Airway epithelial cell (primary cell): ENCODE measurements around the gene ODF2L. TPM values are rescaled to one million over a fixed set of nuclear protein-coding genes. Genes with fewer than 3 reads are reported as not detected.

Experiments used
- total RNA-seq: library from RNA; depleted of rRNA; stranded (reverse); fragments of >200 nt; gene quantifications from 2 replicates; pipeline ENCODE4 v1.2.3, GENCODE V29; 2015

The ODF2L gene
- 12.9 and 15.5 TPM in 2 replicates for total RNA-seq

DNA sequence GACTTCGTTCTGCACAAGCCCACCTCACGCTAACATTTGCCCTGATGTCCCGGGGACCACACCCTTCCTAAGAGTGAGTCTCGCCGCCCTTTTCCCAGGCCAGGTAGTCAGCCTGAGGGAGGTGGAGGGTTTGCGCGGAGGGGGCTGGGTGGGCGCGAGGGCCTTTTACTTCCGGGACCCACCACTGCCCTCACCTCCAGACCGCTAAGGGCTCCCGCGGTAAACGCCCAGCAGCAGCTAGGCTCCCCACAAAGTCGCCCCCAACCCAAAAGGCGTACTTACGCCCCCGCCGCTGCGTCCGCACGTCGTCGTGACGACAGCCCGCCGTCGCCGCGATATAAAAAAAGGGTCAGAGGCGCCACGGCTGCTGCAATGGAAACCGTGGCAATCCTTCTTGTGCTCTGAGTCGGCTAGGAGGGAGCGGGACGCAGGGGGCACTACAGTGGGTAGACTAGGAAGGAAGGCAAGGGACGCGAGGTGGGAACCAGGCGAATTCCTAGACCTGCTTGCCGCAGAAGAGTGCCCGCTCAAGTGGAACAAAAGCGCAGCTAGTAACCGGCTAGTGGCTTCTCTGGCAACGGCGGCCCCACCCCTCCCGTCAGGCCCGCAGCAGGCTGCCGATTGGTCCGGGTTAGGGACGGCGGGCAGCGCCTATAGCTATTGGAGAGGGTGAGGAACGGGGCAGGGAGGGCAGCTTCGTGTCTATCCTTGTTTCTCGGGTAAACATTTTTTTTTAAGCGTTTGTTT, at the start of gene ODF2L:
Gene ODF2L (minus strand): TSS at position 573 of the 747 bp plus-strand sequence. CDS start 9,296 bp downstream, outside the sequence.

DNA sequence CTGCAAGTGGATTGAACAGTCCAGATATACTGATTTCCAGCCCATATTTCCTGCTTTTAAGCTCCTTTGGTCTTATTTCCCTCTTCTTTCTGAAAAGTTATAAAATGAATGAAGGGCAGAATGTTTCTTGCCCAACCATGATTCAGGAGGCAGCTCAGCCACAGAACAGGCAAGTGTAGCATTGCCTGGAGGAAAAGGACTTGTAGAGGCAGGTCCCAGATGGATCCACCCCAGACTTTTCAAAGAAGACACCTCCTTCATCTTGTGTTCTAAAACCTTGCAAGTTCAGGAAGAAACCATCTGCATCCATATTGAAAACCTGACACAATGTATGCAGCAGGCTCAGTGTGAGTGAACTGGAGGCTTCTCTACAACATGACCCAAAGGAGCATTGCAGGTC, 27.8 kb upstream of the ODF2L start, which contains the start of gene CLCA2:
Gene CLCA2 (plus strand): TSS at position 299 of the 400 bp plus-strand sequence. CDS start 77 bp downstream, at position 376.

Other genes with a start within 250 kb of the ODF2L start
- not detected in 2 replicates for gene COL24A1, start 239.6 kb downstream of the ODF2L start, total RNA-seq
- gene CLCA2, start 27.8 kb upstream of the ODF2L start, total RNA-seq, result 98.8 and 141 TPM in 2 replicates
- gene CLCA1, start 72.6 kb upstream of the ODF2L start, total RNA-seq, result 0.14 TPM in 1 of 2 replicates, not detected in the other
- gene CLCA4, start 150.8 kb upstream of the ODF2L start, total RNA-seq, result 3.1 and 6.5 TPM in 2 replicates